ENCODE results near the gene STK39. TPM values are rescaled to one million over a fixed set of nuclear protein-coding genes. Genes with fewer than 3 reads are reported as not detected.

Gene STK39
- total RNA-seq, 4 donors from 2014 or later = 18.4 to 65.0 (median 27.1) TPM

- ATAC-seq (ENCODE audit: low FRiP score) = no peak
- no peak for DNase-seq (ENCODE audit: low spot score)
- TF ChIP-seq CTCF (IDR thresholded peaks at IDR 0.05) = no peak
These were observed 101.7 kb downstream of the STK39 start for GRCh38 chr2:168145426-168146310.

- no peak for TF ChIP-seq CTCF (IDR thresholded peaks at IDR 0.05)
- DNase-seq (ENCODE audit: low spot score) = no peak
- ATAC-seq (ENCODE audit: low FRiP score) = no peak
These were observed 102.4 kb downstream of the STK39 start for GRCh38 chr2:168145011-168145410.

- no peak for ATAC-seq (ENCODE audit: low FRiP score)
- no peak for DNase-seq (ENCODE audit: low spot score)
- no peak for TF ChIP-seq CTCF (IDR thresholded peaks at IDR 0.05)
These were observed 103.6 kb downstream of the STK39 start for GRCh38 chr2:168143813-168144212.

GRCh38 chr2:168140892-168141291 is 106.5 kb downstream of the STK39 start:
- TF ChIP-seq CTCF (IDR thresholded peaks at IDR 0.05) = no peak
- no peak for ATAC-seq (ENCODE audit: low FRiP score)
- no peak for DNase-seq (ENCODE audit: low spot score)

- no peak for TF ChIP-seq CTCF (IDR thresholded peaks at IDR 0.05)
- no peak for DNase-seq (ENCODE audit: low spot score)
- no peak for ATAC-seq (ENCODE audit: low FRiP score)
These were observed 107.5 kb downstream of the STK39 start for GRCh38 chr2:168139852-168140251.

GRCh38 chr2:168138901-168139300 is 108.5 kb downstream of the STK39 start:
- no peak for TF ChIP-seq CTCF (IDR thresholded peaks at IDR 0.05)
- DNase-seq (ENCODE audit: low spot score) (no peak), ATAC-seq (ENCODE audit: low FRiP score) (no peak)

GRCh38 chr2:168138374-168138773 is 109.0 kb downstream of the STK39 start:
- no peak for TF ChIP-seq CTCF (IDR thresholded peaks at IDR 0.05)
- ATAC-seq (ENCODE audit: low FRiP score) (no peak), DNase-seq (ENCODE audit: low spot score) (no peak)
